IMR-90 (cell line): Measurements from ENCODE around the gene NUPR1. TPM values are rescaled to one million over a fixed set of nuclear protein-coding genes. Genes with fewer than 3 reads are reported as not detected.

Experiments
- ATAC-seq: fragments of 200-7000 bp; cut with Tn5 transposase; 2 replicates; pipeline ENCODE4 v1.9.1; 2020; ENCODE audit warnings: low read depth, mild to moderate bottlenecking, moderate library complexity
- BruUV-seq: library from RNA; stranded (reverse); fragments of 400-500 nt; replicated peaks from 2 replicates; lab custom pipeline; 2021; lab: Mats Ljungman, UMichigan
- CTCF ChIA-PET: fragments of 300-600 bp; formaldehyde crosslinking; extraction: SDS; loops from one replicate; lab custom pipeline; 2021; ENCODE audit warnings: antibody characterized with exemption; lab: Yijun Ruan, JAX
- POLR2A ChIA-PET: fragments of 300-600 bp; sonication (Branson Sonifier 250); formaldehyde crosslinking; loops from one replicate; lab custom pipeline; 2022; ENCODE audit warnings: antibody characterized with exemption; ENCODE audit not compliant: unreplicated experiment; lab: Charles Lee
- DNase-seq: peaks from one replicate; pipeline ENCODE4 v3.0.0; 2013
- H2AFZ ChIP-seq: replicated peaks from 2 replicates; pipeline ENCODE3; 2013; ENCODE audit warnings: low read length, mild to moderate bottlenecking; ENCODE audit not compliant: poor library complexity
- H2AK5ac ChIP-seq: 2 replicates; pipeline ENCODE4 v1.6.1; 2013; ENCODE audit warnings: low read depth, low read length, inconsistent platforms
- H2AK9ac ChIP-seq: replicated peaks from 2 replicates; pipeline ENCODE3; 2013; ENCODE audit warnings: mild to moderate bottlenecking, low read depth, low read length, moderate library complexity; ENCODE audit not compliant: poor library complexity
- H2BK120ac ChIP-seq: 2 replicates; pipeline ENCODE4 v1.6.1; 2013; ENCODE audit warnings: low read depth, low read length, inconsistent platforms
- H2BK15ac ChIP-seq: 3 replicates; pipeline ENCODE4 v1.6.1; 2013; ENCODE audit warnings: low read depth, low read length, inconsistent platforms
- H2BK20ac ChIP-seq: 2 replicates; pipeline ENCODE4 v1.6.1; 2013; ENCODE audit warnings: low read depth, mild to moderate bottlenecking, inconsistent platforms, low read length, moderate library complexity
- H2BK5ac ChIP-seq: 2 replicates; pipeline ENCODE4 v1.6.1; 2013; ENCODE audit warnings: mild to moderate bottlenecking, low read depth, low read length, inconsistent platforms; ENCODE audit not compliant: poor library complexity, severe bottlenecking
- H3K14ac ChIP-seq: replicated peaks from 2 replicates; pipeline ENCODE4 v1.6.1; 2013; ENCODE audit warnings: low read depth, low read length, inconsistent platforms
- H3K18ac ChIP-seq: 2 replicates; pipeline ENCODE4 v1.6.1; 2013; ENCODE audit warnings: low read depth, low read length, control low read depth
- H3K23ac ChIP-seq: 2 replicates; pipeline ENCODE4 v1.6.1; 2013; ENCODE audit warnings: low read depth, low read length, inconsistent platforms
- H3K27ac ChIP-seq: 2 replicates; pipeline ENCODE4 v1.5.1; 2013; ENCODE audit warnings: mild to moderate bottlenecking, control low read depth, low read length; ENCODE audit not compliant: insufficient read depth
- H3K27me3 ChIP-seq: 2 replicates; pipeline ENCODE4 v1.6.1; 2013; ENCODE audit warnings: low read length; ENCODE audit not compliant: control insufficient read depth, insufficient read depth
- H3K36me3 ChIP-seq: 2 replicates; pipeline ENCODE4 v1.6.1; 2013; ENCODE audit warnings: low read length, mixed read lengths; ENCODE audit not compliant: control insufficient read depth, insufficient read depth
- H3K4ac ChIP-seq: 2 replicates; pipeline ENCODE4 v1.6.1; 2013; ENCODE audit warnings: low read depth, low read length, inconsistent platforms
- H3K4me1 ChIP-seq: 2 replicates; pipeline ENCODE4 v1.6.1; 2013; ENCODE audit warnings: low read length, mixed read lengths; ENCODE audit not compliant: control insufficient read depth, insufficient read depth
- H3K4me2 ChIP-seq: 2 replicates; pipeline ENCODE4 v1.6.1; 2013; ENCODE audit warnings: low read depth, mild to moderate bottlenecking, control low read depth, low read length, moderate library complexity
- H3K4me3 ChIP-seq: 2 replicates; pipeline ENCODE4 v1.5.1; 2013; ENCODE audit warnings: low read depth, mild to moderate bottlenecking, control low read depth, low read length, moderate library complexity; ENCODE audit not compliant: insufficient read depth
- H3K56ac ChIP-seq: 2 replicates; pipeline ENCODE4 v1.6.1; 2013; ENCODE audit warnings: low read length, inconsistent platforms; ENCODE audit not compliant: insufficient read depth; ENCODE audit errors: extremely low read depth
- H3K79me1 ChIP-seq, 2 experiments: 2 replicates each; pipeline ENCODE4 v1.6.1; 2013; ENCODE audit warnings: low read length in 2 of 2, inconsistent platforms in 1 of 2, low read depth in 1 of 2
- H3K9ac ChIP-seq: 2 replicates; pipeline ENCODE4 v1.6.1; 2013; ENCODE audit warnings: low read depth, low read length, control low read depth
- H3K9me1 ChIP-seq: 2 replicates; pipeline ENCODE4 v1.6.1; 2013; ENCODE audit warnings: low read length, inconsistent platforms; ENCODE audit not compliant: insufficient read depth
- H3K9me3 ChIP-seq: 2 replicates; pipeline ENCODE4 v1.6.1; 2013; ENCODE audit warnings: low read length; ENCODE audit not compliant: control insufficient read depth, insufficient read depth
- H4K20me1 ChIP-seq: 2 replicates; pipeline ENCODE4 v1.6.1; 2013; ENCODE audit warnings: low read length, inconsistent platforms; ENCODE audit not compliant: insufficient read depth
- H4K5ac ChIP-seq: 2 replicates; pipeline ENCODE4 v1.6.1; 2013; ENCODE audit warnings: mild to moderate bottlenecking, low read depth, low read length, control low read depth
- H4K8ac ChIP-seq, 2 experiments: 2 replicates each; pipeline ENCODE4 v1.6.1; 2013; ENCODE audit warnings: low read depth in 2 of 2, low read length in 2 of 2, control low read depth in 1 of 2, inconsistent platforms in 1 of 2
- H4K91ac ChIP-seq: 2 replicates; pipeline ENCODE4 v1.6.1; 2013; ENCODE audit warnings: low read depth, low read length, inconsistent platforms; ENCODE audit not compliant: insufficient read depth
- BHLHE40 ChIP-seq: fragments of 150-350 bp; IDR thresholded peaks from 2 replicates; pipeline ENCODE4 v1.6.1; 2016; ENCODE audit warnings: mild to moderate bottlenecking, low read depth, low read length
- CEBPB ChIP-seq: IDR thresholded peaks from 2 replicates; pipeline ENCODE4 v1.6.1; 2012; ENCODE audit warnings: low read depth, low read length, improper control_type of control experiment
- CHD1 ChIP-seq: IDR thresholded peaks from 2 replicates; pipeline ENCODE4 v1.6.1; 2012; ENCODE audit warnings: low read depth, low read length, improper control_type of control experiment
- CTCF ChIP-seq: conservative IDR thresholded peaks from 2 replicates; pipeline ENCODE4 v1.5.1; 2012; ENCODE audit warnings: mild to moderate bottlenecking, low read depth, low read length, improper control_type of control experiment
- ELK1 ChIP-seq: fragments of 150-350 bp; IDR thresholded peaks from 2 replicates; pipeline ENCODE4 v1.6.1; 2016; ENCODE audit warnings: low read depth, mild to moderate bottlenecking, low read length, moderate library complexity, borderline replicate concordance
- FOS ChIP-seq: fragments of 150-350 bp; IDR thresholded peaks from 2 replicates; pipeline ENCODE4 v1.6.1; 2016; ENCODE audit warnings: low read depth, low read length
- MAFK ChIP-seq: IDR thresholded peaks from 2 replicates; pipeline ENCODE4 v1.6.1; 2012; ENCODE audit warnings: low read depth, low read length, improper control_type of control experiment
- MAZ ChIP-seq: IDR thresholded peaks from 2 replicates; pipeline ENCODE4 v1.6.1; 2012; ENCODE audit warnings: low read depth, mild to moderate bottlenecking, low read length, improper control_type of control experiment, moderate library complexity, borderline replicate concordance
- MXI1 ChIP-seq: IDR thresholded peaks from 2 replicates; pipeline ENCODE4 v1.6.1; 2012; ENCODE audit warnings: low read depth, mild to moderate bottlenecking, low read length, moderate library complexity, borderline replicate concordance
- NFE2L2 ChIP-seq: fragments of 150-350 bp; IDR thresholded peaks from 2 replicates; pipeline ENCODE4 v1.6.1; 2016; ENCODE audit warnings: low read depth, mild to moderate bottlenecking, low read length
- POLR2A ChIP-seq: IDR thresholded peaks from 2 replicates; pipeline ENCODE4 v1.6.1; 2012; ENCODE audit warnings: mild to moderate bottlenecking, low read depth, low read length
- RAD21 ChIP-seq: IDR thresholded peaks from 2 replicates; pipeline ENCODE4 v1.6.1; 2012; ENCODE audit warnings: low read length, improper control_type of control experiment
- RCOR1 ChIP-seq: IDR thresholded peaks from 2 replicates; pipeline ENCODE4 v1.6.1; 2012; ENCODE audit warnings: mild to moderate bottlenecking, low read length, improper control_type of control experiment; ENCODE audit not compliant: insufficient replicate concordance
- RFX5 ChIP-seq: IDR thresholded peaks from 2 replicates; pipeline ENCODE4 v1.8.0; 2012; ENCODE audit warnings: low read depth, mild to moderate bottlenecking, low read length, moderate library complexity
- SMC3 ChIP-seq: fragments of 150-350 bp; IDR thresholded peaks from 2 replicates; pipeline ENCODE4 v1.6.1; 2016; ENCODE audit warnings: low read depth, mild to moderate bottlenecking, antibody characterized with exemption, low read length, moderate library complexity
- USF2 ChIP-seq: fragments of 150-350 bp; IDR thresholded peaks from 2 replicates; pipeline ENCODE4 v1.6.1; 2017; ENCODE audit warnings: mild to moderate bottlenecking, antibody characterized with exemption, low read length, low read depth
- WGBS, 2 experiments: methylation state at CpG; one replicate each; pipeline versions ENCODE4 v1.1.5 to v1.1.7; 2013; ENCODE audit warnings: missing lambda C conversion rate in 2 of 2; ENCODE audit not compliant: insufficient read length in 1 of 2; ENCODE audit errors: extremely low coverage in 2 of 2; 5-methylcytosine and 5-hydroxymethylcytosine counted together
- dilution Hi-C: fragments of 300-500 bp; cut with HindIII; formaldehyde crosslinking; loops from one replicate; pipeline ENCODE4 v1.14.3; 2018; ENCODE audit warnings: low sequenced_read_pairs; ENCODE audit not compliant: unreplicated experiment
- in situ Hi-C: fragments of 300-500 bp; cut with MboI; formaldehyde crosslinking; loops from 3 replicates; pipeline ENCODE4 v1.14.3; 2019; ENCODE audit warnings: low sequenced_read_pairs, inconsistent platforms, mixed read lengths
- intact Hi-C: fragments of 100-400 bp; cut with micrococcal nuclease; formaldehyde crosslinking; loops from 2 replicates; pipeline ENCODE4 v1.10.0; 2022
- polyA plus RNA-seq, 3 experiments: library from polyadenylated mRNA; depleted of rRNA; stranded (reverse); fragments of >200 nt; gene quantifications; 2 replicates each; pipeline ENCODE4 v1.2.3, GENCODE V29; 2012; ENCODE audit warnings: low replicate concordance in 1 of 3
- total RNA-seq: library from RNA; depleted of rRNA; stranded (reverse); fragments of >200 nt; gene quantifications from 2 replicates; pipeline ENCODE4 v1.2.3, GENCODE V29; 2012

Gene NUPR1
- total and polyA plus RNA-seq, 2 of the 4 experiments (the other 2 are of a cell fraction): 10.2 to 27.9 TPM

- Histone ChIP-seq H3K27me3 (no peaks in the 10 kb centered on the region), H3K9ac (no peak overlapping the region), H3K14ac (no peak overlapping the region), H4K8ac (peak overlapping the region in 1 of 2 experiments; percentile 48; a peak in 1 of 4 replicates), H4K91ac (peak overlapping the region; percentile 41; the same call in 1 of the 2 replicates), H3K4me2 (no peak overlapping the region), H3K9me1 (peaks cover 8% of the 10 kb centered on the region; the same call in 1 of the 2 replicates), H3K4me3 (no peak overlapping the region), H3K18ac (no peak overlapping the region), H3K9me3 (no peaks in the 10 kb centered on the region), H3K4me1 (peaks cover 9% of the 10 kb centered on the region), H3K4ac (no peak overlapping the region), H3K56ac (no peak overlapping the region), H3K27ac (no peak overlapping the region), H4K5ac (no peak overlapping the region), H2BK20ac (no peak overlapping the region), H3K79me1 (peaks cover 17 to 19% of the 10 kb centered on the region in 2 experiments), H2AFZ (no peak overlapping the region), H2AK9ac (no peak overlapping the region), H2BK5ac (no peak overlapping the region), H2BK120ac (peak overlapping the region; percentile 52), H2BK15ac (no peak overlapping the region), H3K36me3 (peaks cover 17% of the 10 kb centered on the region), H4K20me1 (no peaks in the 10 kb centered on the region; the same call in 1 of the 2 replicates), H2AK5ac (no peak overlapping the region), H3K23ac (no peak overlapping the region)
- no TSS peak for BruUV-seq
- TF ChIP-seq CHD1 (no peak), RAD21 (no peak), MXI1 (no peak), ELK1 (no peak), FOS (no peak), CTCF (no peak), RCOR1 (no peak), BHLHE40 (no peak), MAZ (no peak), CEBPB (no peak), MAFK (no peak), USF2 (no peak), POLR2A (no peak), SMC3 (no peak), RFX5 (no peak), NFE2L2 (no peak)
- dilution Hi-C loops: no loop called here
- in situ Hi-C loops: loop anchor here (10.0 kb wide), 1 partner anchor 216 kb away; no protein-coding TSS in a partner anchor
- intact Hi-C loops: no loop called here
- no peak for ATAC-seq
- 100% methylated on average over 1 of the region's 3 CpGs; no CpG with 5 or more reads in 1 of the 2 experiments for WGBS, 2 experiments
- POLR2A ChIA-PET: no interaction called here
- CTCF ChIA-PET: no interaction called here
- no peak for DNase-seq
Measured at GRCh38 chr16:28540346-28540745, 1.6 kb upstream of the NUPR1 start.
